K562 (cell line): ENCODE measurements around the gene IP6K1. TPM values are rescaled to one million over a fixed set of nuclear protein-coding genes. Genes with fewer than 3 reads are reported as not detected.
A peak's percentile ranks its signal among the peaks of the same experiment; 100 is the strongest.

Source experiments
- CTBP1 ChIP-seq: fragments of 450-650 bp; IDR thresholded peaks from 2 replicates; pipeline ENCODE4 v1.6.1; 2016; ENCODE audit warnings: borderline replicate concordance
- CXXC5 ChIP-seq: fragments of 250-450 bp; sonication (Bioruptor Pico); IDR thresholded peaks from 2 replicates; pipeline ENCODE4 v1.8.0; 2022; ENCODE audit warnings: inconsistent platforms, mild to moderate bottlenecking, moderate library complexity
- DACH1 ChIP-seq: fragments of 450-650 bp; IDR thresholded peaks from 2 replicates; pipeline ENCODE4 v1.6.1; 2018; ENCODE audit not compliant: partially characterized antibody
- FOXK2 ChIP-seq, 2 experiments: fragments of 450-650 bp; IDR thresholded peaks in 1 of 2; conservative IDR thresholded peaks in 1 of 2; 2 replicates each; pipeline ENCODE4 v1.6.1; 2016; ENCODE audit warnings: low read depth in 2 of 2, mild to moderate bottlenecking in 1 of 2
- GABPB2 ChIP-seq: fragments of 250-450 bp; sonication (Bioruptor Pico); conservative IDR thresholded peaks from 2 replicates; pipeline ENCODE4 v1.5.1; 2021; ENCODE audit warnings: mild to moderate bottlenecking
- HCFC1 ChIP-seq: IDR thresholded peaks from 2 replicates; pipeline ENCODE4 v1.6.1; 2012; ENCODE audit warnings: low read depth, low read length, improper control_type of control experiment
- HDAC1 ChIP-seq, 2 experiments: fragments of 450-650 bp; IDR thresholded peaks; 2 replicates each; pipeline ENCODE4 v1.6.1; 2016 to 2017; ENCODE audit warnings: inconsistent platforms in 1 of 2, mild to moderate bottlenecking in 1 of 2, moderate library complexity in 1 of 2
- KDM1A ChIP-seq, 2 experiments: fragments of 450-650 bp; IDR thresholded peaks; 2 replicates each; pipeline ENCODE4 v1.6.1; 2016; ENCODE audit warnings: mild to moderate bottlenecking in 2 of 2
- KDM2B ChIP-seq: fragments of 250-450 bp; sonication (Bioruptor Pico); IDR thresholded peaks from 2 replicates; pipeline ENCODE4 v1.8.0; 2021; ENCODE audit warnings: mild to moderate bottlenecking, moderate library complexity
- NFIC ChIP-seq: fragments of 450-650 bp; IDR thresholded peaks from 2 replicates; pipeline ENCODE4 v1.6.1; 2017; ENCODE audit warnings: mild to moderate bottlenecking, inconsistent platforms
- NONO ChIP-seq, 2 experiments: fragments of 200-400 bp in 1 of 2; fragments of 450-650 bp in 1 of 2; formaldehyde crosslinking in 1 of 2; IDR thresholded peaks; 2 replicates each; pipeline ENCODE4 v1.6.1; 2017; ENCODE audit warnings: low read depth in 2 of 2, mild to moderate bottlenecking in 2 of 2, moderate library complexity in 2 of 2, low read length in 1 of 2
- PHF8 ChIP-seq: fragments of 200-600 bp; sonication (generic); IDR thresholded peaks from 2 replicates; pipeline ENCODE4 v1.6.1; 2012; ENCODE audit warnings: mixed run types, mild to moderate bottlenecking, inconsistent platforms, low read length, moderate library complexity, borderline replicate concordance
- PML ChIP-seq: IDR thresholded peaks from 2 replicates; pipeline ENCODE4 v1.6.1; 2012; ENCODE audit warnings: low read length, inconsistent platforms
- RBBP5 ChIP-seq: fragments of 200-600 bp; sonication (generic); IDR thresholded peaks from 2 replicates; pipeline ENCODE4 v1.6.1; 2012; ENCODE audit warnings: borderline replicate concordance, mild to moderate bottlenecking, low read length, control low read depth, inconsistent platforms; ENCODE audit not compliant: insufficient read depth, poor library complexity, severe bottlenecking
- RFX5 ChIP-seq: IDR thresholded peaks from 2 replicates; pipeline ENCODE4 v1.6.1; 2011; ENCODE audit warnings: low read depth, mild to moderate bottlenecking, improper control_type of control experiment, low read length
- SP1 ChIP-seq: sonication (generic); formaldehyde crosslinking; IDR thresholded peaks from 2 replicates; pipeline ENCODE4 v1.8.1; 2022; ENCODE audit warnings: mild to moderate bottlenecking, missing genetic modification reagents
- SREBF1 ChIP-seq: fragments of 150-350 bp; IDR thresholded peaks from 2 replicates; pipeline ENCODE4 v1.6.1; 2014; ENCODE audit warnings: antibody characterized with exemption, low read depth, low read length, borderline replicate concordance
- ZBTB7A ChIP-seq: IDR thresholded peaks from 2 replicates; pipeline ENCODE4 v1.6.1; 2011; ENCODE audit warnings: low read depth, mild to moderate bottlenecking, low read length, moderate library complexity, borderline replicate concordance; ENCODE audit not compliant: control insufficient read depth
- ZNF395 ChIP-seq: fragments of 200-800 bp; sonication (Bioruptor generic); IDR thresholded peaks from 2 replicates; pipeline ENCODE4 v1.6.1; 2017; ENCODE audit warnings: missing genetic modification characterization, missing compliant biosample characterization
- polyA plus RNA-seq, 8 experiments: library from polyadenylated mRNA; depleted of rRNA in 4 of 8; stranded (reverse) in 5 of 8; unstranded in 3 of 8; fragments of >200 nt; fragmentation: Nextera tagmentation in 2 of 8; fragmentation: Illumina TruSeq in 1 of 8; extraction: Ambion mirVana in 2 of 8; extraction: Trizol in 1 of 8; gene quantifications; 2 replicates each; pipeline versions ENCODE4 v1.2.1 to v1.2.3, GENCODE V29; 2011 to 2014; ENCODE audit warnings: inconsistent platforms in 1 of 8, missing spikeins in 1 of 8
- total RNA-seq, 7 experiments: library from RNA; depleted of rRNA in 6 of 7; stranded (reverse); fragments of >200 nt in 6 of 7; fragmentation: Illumina TruSeq in 2 of 7; extraction: Trizol in 2 of 7; gene quantifications; 2 replicates each; pipeline versions ENCODE4 v1.2.1 to v1.2.3, GENCODE V29; 2011 to 2021; ENCODE audit warnings: low replicate concordance in 1 of 7
- TF ChIP-seq, protein P1 (sequence below): sonication (generic); formaldehyde crosslinking; IDR thresholded peaks from 2 replicates; pipeline ENCODE4 v1.8.0; 2022; ENCODE audit warnings: mild to moderate bottlenecking, low read depth, missing genetic modification reagents
- TF ChIP-seq, protein P2 (sequence below), 2 experiments: fragments of 200-800 bp in 1 of 2; sonication (Bioruptor generic) in 1 of 2; sonication (generic) in 1 of 2; formaldehyde crosslinking in 1 of 2; IDR thresholded peaks in 1 of 2; conservative IDR thresholded peaks in 1 of 2; 2 replicates each; pipeline versions ENCODE4 v1.5.0 to v1.6.1; 2016 to 2020; ENCODE audit warnings: missing compliant biosample characterization in 1 of 2, missing genetic modification characterization in 1 of 2, missing genetic modification reagents in 1 of 2

Gene IP6K1
- total and polyA plus RNA-seq, 9 of the 15 experiments (the other 6 are each of a cell fraction or from before 2014, with no cell fraction given): 0.46 to 29.2 (median 13.1) TPM

- TF ChIP-seq FOXK2 (conservative IDR thresholded peaks at IDR 0.05 in 1 of 2, IDR thresholded peaks at IDR 0.05 in 1 of 2; ENCODE audit: low read depth in 2 of 2) (no peak), NONO (IDR thresholded peaks at IDR 0.05; ENCODE audit: low read depth in 2 of 2, low read length in 1 of 2) (peak in 1 of 2 experiments; percentile 47; a peak in 2 of 4 replicates), RFX5 (no peak), ZBTB7A (peak; percentile 20; the same call in 1 of the 2 replicates), PHF8 (peak; percentile 71; the same call in 1 of the 2 replicates), SREBF1 (no peak), SP1 (CRISPR knock-in tag) (peak; percentile 70), HDAC1 (IDR thresholded peaks at IDR 0.05) (peak in 1 of 2 experiments; percentile 62; a peak in 1 of 4 replicates), RBBP5 (peak; percentile 26), CTBP1 (peak; percentile 67; the same call in 1 of the 2 replicates), PML (peak; percentile 18; the same call in 1 of the 2 replicates), DACH1 (no peak), CXXC5 (peak; percentile 47), NFIC (peak; percentile 38; the same call in 1 of the 2 replicates), KDM2B (CRISPR knock-in tag) (0 out of 2 replicates have a peak, but pooled peaks have one; percentile 8), HCFC1 (peak; percentile 35; the same call in 1 of the 2 replicates), GABPB2 (CRISPR knock-in tag) (no peak), ZNF395 (CRISPR knock-in tag) (0 out of 2 replicates have a peak, but pooled peaks have one; percentile 56), KDM1A (IDR thresholded peaks at IDR 0.05) (no peak)
- TF ChIP-seq, protein P1, sequence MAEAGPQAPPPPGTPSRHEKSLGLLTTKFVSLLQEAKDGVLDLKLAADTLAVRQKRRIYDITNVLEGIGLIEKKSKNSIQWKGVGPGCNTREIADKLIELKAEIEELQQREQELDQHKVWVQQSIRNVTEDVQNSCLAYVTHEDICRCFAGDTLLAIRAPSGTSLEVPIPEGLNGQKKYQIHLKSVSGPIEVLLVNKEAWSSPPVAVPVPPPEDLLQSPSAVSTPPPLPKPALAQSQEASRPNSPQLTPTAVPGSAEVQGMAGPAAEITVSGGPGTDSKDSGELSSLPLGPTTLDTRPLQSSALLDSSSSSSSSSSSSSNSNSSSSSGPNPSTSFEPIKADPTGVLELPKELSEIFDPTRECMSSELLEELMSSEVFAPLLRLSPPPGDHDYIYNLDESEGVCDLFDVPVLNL (CRISPR knock-in tag): 0 out of 2 replicates have a peak, but pooled peaks have one; percentile 42
- TF ChIP-seq, protein P2, sequence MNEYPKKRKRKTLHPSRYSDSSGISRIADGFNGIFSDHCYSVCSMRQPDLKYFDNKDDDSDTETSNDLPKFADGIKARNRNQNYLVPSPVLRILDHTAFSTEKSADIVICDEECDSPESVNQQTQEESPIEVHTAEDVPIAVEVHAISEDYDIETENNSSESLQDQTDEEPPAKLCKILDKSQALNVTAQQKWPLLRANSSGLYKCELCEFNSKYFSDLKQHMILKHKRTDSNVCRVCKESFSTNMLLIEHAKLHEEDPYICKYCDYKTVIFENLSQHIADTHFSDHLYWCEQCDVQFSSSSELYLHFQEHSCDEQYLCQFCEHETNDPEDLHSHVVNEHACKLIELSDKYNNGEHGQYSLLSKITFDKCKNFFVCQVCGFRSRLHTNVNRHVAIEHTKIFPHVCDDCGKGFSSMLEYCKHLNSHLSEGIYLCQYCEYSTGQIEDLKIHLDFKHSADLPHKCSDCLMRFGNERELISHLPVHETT (CRISPR knock-in tag; conservative IDR thresholded peaks at IDR 0.05 in 1 of 2, IDR thresholded peaks at IDR 0.05 in 1 of 2): peak in 1 of 2 experiments; percentile 69; a peak in 2 of 4 replicates
Measured at GRCh38 chr3:49802719-49803464, 16.6 kb upstream of the IP6K1 start, which contains the start of gene INKA1 (continued).
